HUES6 (cell line): Measurements from ENCODE around the gene IGF1R.

ENCODE experiments used
- H3K27ac ChIP-seq: 2 replicates; pipeline ENCODE4 v1.7.0; 2013; ENCODE audit warnings: low read depth, mild to moderate bottlenecking, low read length, inconsistent platforms
- H3K27me3 ChIP-seq: 2 replicates; pipeline ENCODE4 v1.6.1; 2013; ENCODE audit warnings: low read length; ENCODE audit not compliant: control insufficient read depth, insufficient read depth
- H3K36me3 ChIP-seq: 2 replicates; pipeline ENCODE4 v1.6.1; 2013; ENCODE audit warnings: low read length; ENCODE audit not compliant: control insufficient read depth, insufficient read depth
- H3K4me1 ChIP-seq: 2 replicates; pipeline ENCODE4 v1.6.1; 2013; ENCODE audit warnings: low read length; ENCODE audit not compliant: control insufficient read depth, insufficient read depth
- H3K4me3 ChIP-seq: 2 replicates; pipeline ENCODE4 v1.5.1; 2013; ENCODE audit warnings: low read depth, low read length
- H3K9ac ChIP-seq: one replicate; pipeline ENCODE4 v1.6.1; 2013; ENCODE audit warnings: mild to moderate bottlenecking, low read length
- H3K9me3 ChIP-seq: 2 replicates; pipeline ENCODE4 v1.6.1; 2013; ENCODE audit warnings: low read depth, low read length; ENCODE audit not compliant: control insufficient read depth, insufficient read depth

IGF1R gene

GRCh38 chr15:98738689-98739401 lies 90.5 kb downstream of the IGF1R start:
- Histone ChIP-seq H3K9ac (no peak overlapping the region), H3K4me1 (peaks cover 51% of the 10 kb centered on the region), H3K9me3 (no peaks in the 10 kb centered on the region), H3K4me3 (no peak overlapping the region), H3K27me3 (no peaks in the 10 kb centered on the region), H3K36me3 (no peaks in the 10 kb centered on the region), H3K27ac (no peak overlapping the region)

DNA sequence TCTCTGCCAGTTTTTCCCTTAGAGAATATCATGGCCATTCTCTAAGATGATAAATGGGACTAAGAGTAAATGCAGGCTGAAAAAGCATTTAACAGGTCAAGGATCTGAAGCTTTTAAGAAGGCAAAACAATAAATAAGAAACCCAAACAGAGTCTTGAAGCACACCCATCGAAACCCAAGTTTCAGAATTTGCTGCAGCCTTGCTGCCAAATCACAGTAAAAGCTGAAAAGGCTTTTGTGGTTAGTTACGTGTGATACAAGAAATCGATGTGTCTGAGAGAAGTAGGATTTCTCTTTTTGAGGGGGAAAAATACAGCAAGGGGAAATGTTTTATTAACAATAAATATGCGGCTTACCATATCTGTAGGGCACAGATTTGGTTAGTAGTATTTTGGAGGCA lies 92.0 kb downstream of the IGF1R start:
- H3K36me3 ChIP-seq = no peaks in the 10 kb centered on the region
- no peak overlapping the region for H3K4me3 ChIP-seq
- H3K27me3 ChIP-seq = no peaks in the 10 kb centered on the region
- no peak overlapping the region for H3K27ac ChIP-seq
- H3K4me1 ChIP-seq = peaks cover 48% of the 10 kb centered on the region
- H3K9me3 ChIP-seq = no peaks in the 10 kb centered on the region
- H3K9ac ChIP-seq = no peak overlapping the region

- Histone ChIP-seq H3K27me3 (no peaks in the 10 kb centered on the region), H3K9ac (no peak overlapping the region), H3K4me1 (peaks cover 48% of the 10 kb centered on the region), H3K36me3 (no peaks in the 10 kb centered on the region), H3K27ac (no peak overlapping the region), H3K9me3 (no peaks in the 10 kb centered on the region), H3K4me3 (no peak overlapping the region)
Observed at GRCh38 chr15:98740963-98741362, 92.6 kb downstream of the IGF1R start.

GRCh38 chr15:98743177-98743576 lies 94.8 kb downstream of the IGF1R start:
- Histone ChIP-seq H3K27ac (no peak overlapping the region), H3K36me3 (no peaks in the 10 kb centered on the region), H3K4me1 (peaks cover 42% of the 10 kb centered on the region), H3K9ac (no peak overlapping the region), H3K9me3 (no peaks in the 10 kb centered on the region), H3K4me3 (no peak overlapping the region), H3K27me3 (no peaks in the 10 kb centered on the region)

GRCh38 chr15:98744506-98744905 lies 96.2 kb downstream of the IGF1R start:
- no peak overlapping the region for H3K4me3 ChIP-seq
- H3K4me1 ChIP-seq = peaks cover 35% of the 10 kb centered on the region
- H3K9ac ChIP-seq = no peak overlapping the region
- H3K27me3 ChIP-seq = no peaks in the 10 kb centered on the region
- H3K9me3 ChIP-seq = no peaks in the 10 kb centered on the region
- H3K27ac ChIP-seq = no peak overlapping the region
- H3K36me3 ChIP-seq = no peaks in the 10 kb centered on the region

DNA sequence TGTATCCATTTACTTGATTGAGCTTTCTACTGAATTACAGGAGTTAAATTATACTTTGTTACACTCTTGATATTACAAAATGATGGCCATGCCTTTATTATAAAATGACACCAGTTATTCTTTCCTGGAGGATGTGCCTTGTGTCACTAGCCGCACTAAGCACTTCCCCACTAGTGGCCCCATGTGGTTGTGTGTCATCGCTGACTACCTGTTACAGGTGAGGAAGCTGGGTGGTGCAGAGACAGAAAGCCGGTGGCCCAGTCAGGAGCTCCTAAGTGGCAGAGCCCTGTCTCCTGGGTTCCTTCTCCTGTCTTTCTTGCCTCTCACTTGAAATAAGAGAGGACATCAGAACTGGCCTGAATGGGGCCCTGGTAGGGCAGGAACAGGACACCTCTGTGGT lies 96.8 kb downstream of the IGF1R start:
- Histone ChIP-seq H3K9me3 (no peaks in the 10 kb centered on the region), H3K36me3 (no peaks in the 10 kb centered on the region), H3K4me3 (no peak overlapping the region), H3K4me1 (peaks cover 32% of the 10 kb centered on the region), H3K27me3 (no peaks in the 10 kb centered on the region), H3K27ac (no peak overlapping the region), H3K9ac (no peak overlapping the region)

GRCh38 chr15:98745650-98746374 lies 97.5 kb downstream of the IGF1R start:
- no peak overlapping the region for H3K9ac ChIP-seq

DNA sequence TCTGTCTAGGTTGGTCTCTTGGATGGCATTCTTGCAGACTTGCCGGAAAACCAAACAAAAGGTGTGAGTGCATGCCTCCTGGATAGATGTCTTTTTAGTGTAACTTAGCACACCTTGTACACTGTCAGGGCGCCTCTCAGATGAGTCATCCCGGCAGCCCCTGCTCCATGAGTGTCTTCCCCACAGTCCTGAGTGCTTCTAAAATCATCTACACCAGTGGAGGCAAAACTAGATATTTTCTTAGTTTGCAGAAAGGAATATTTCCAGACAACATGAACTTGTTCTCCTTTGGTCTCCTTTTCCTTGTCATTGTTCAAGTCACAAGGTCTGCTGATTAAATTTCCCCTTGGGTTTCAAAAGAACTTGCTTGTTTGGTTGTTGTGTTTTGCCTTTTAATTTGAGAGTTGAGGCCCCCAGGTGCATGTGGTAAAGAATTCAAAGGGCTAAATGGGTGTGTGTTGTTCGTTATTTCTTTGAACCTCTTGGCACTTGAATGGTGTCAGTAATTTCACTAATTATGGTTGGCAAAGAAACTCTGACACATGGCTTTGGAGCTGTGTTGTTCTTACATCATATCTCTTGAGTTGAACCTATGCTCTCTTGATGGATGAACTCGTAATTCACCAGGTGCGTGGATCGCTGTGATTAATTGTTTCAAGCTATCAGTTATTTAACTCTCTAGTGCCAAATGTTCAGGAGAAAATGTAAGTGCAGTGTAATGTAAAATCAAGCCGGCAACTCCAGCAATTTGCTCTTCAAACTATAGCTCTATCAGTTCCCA lies 98.2 kb downstream of the IGF1R start:
- Histone ChIP-seq H3K9ac (no peak overlapping the region), H3K4me3 (no peak overlapping the region), H3K4me1 (peaks cover 36% of the 10 kb centered on the region)

More at GRCh38 chr15:98745650-98746374, 97.5 kb downstream of the IGF1R start:
- Histone ChIP-seq H3K27me3 (no peaks in the 10 kb centered on the region), H3K27ac (no peak overlapping the region), H3K4me3 (no peak overlapping the region), H3K9me3 (no peaks in the 10 kb centered on the region), H3K36me3 (no peaks in the 10 kb centered on the region), H3K4me1 (peaks cover 32% of the 10 kb centered on the region)

GRCh38 chr15:98751767-98752166 lies 103.4 kb downstream of the IGF1R start:
- Histone ChIP-seq H3K9ac (no peak overlapping the region), H3K27me3 (no peaks in the 10 kb centered on the region), H3K4me3 (no peak overlapping the region), H3K36me3 (no peaks in the 10 kb centered on the region), H3K4me1 (peaks cover 19% of the 10 kb centered on the region), H3K27ac (no peak overlapping the region; the same call in 1 of the 2 replicates), H3K9me3 (no peaks in the 10 kb centered on the region)

More for the DNA sequence above, 98.2 kb downstream of the IGF1R start:
- no peaks in the 10 kb centered on the region for H3K27me3 ChIP-seq
- no peaks in the 10 kb centered on the region for H3K9me3 ChIP-seq
- H3K36me3 ChIP-seq = no peaks in the 10 kb centered on the region
- H3K27ac ChIP-seq = no peak overlapping the region; the same call in 1 of the 2 replicates

GRCh38 chr15:98753726-98754656 lies 105.7 kb downstream of the IGF1R start:
- Histone ChIP-seq H3K9me3 (no peaks in the 10 kb centered on the region), H3K27me3 (no peaks in the 10 kb centered on the region), H3K4me1 (peaks cover 18% of the 10 kb centered on the region), H3K4me3 (no peak overlapping the region), H3K36me3 (no peaks in the 10 kb centered on the region), H3K27ac (no peak overlapping the region), H3K9ac (no peak overlapping the region)
